Measurements from ENCODE around the gene MYPN.

MYPN gene

GRCh38 chr10:68088740-68089139 lies 20.5 kb upstream of the MYPN start:
- peak; percentile 92 for DNase-seq (ENCODE audit: low read depth)
- no peak overlapping the region for H3K4me3 ChIP-seq (ENCODE audit: control insufficient read depth, low read depth, low read length)
- TF ChIP-seq CTCF (conservative IDR thresholded peaks at IDR 0.05; ENCODE audit: control insufficient read depth, insufficient read depth, low read depth, low read length) = no peak

- TF ChIP-seq CTCF (conservative IDR thresholded peaks at IDR 0.05; ENCODE audit: control insufficient read depth, insufficient read depth, low read depth, low read length) = no peak
- no peak overlapping the region for H3K4me3 ChIP-seq (ENCODE audit: control insufficient read depth, low read depth, low read length)
- no peak for DNase-seq (ENCODE audit: low read depth)
These were observed 18.7 kb upstream of the MYPN start for GRCh38 chr10:68090586-68090985.

- no peak for DNase-seq (ENCODE audit: low read depth)
- no peak for TF ChIP-seq CTCF (conservative IDR thresholded peaks at IDR 0.05; ENCODE audit: control insufficient read depth, insufficient read depth, low read depth, low read length)
- no peak overlapping the region for H3K4me3 ChIP-seq (ENCODE audit: control insufficient read depth, low read depth, low read length)
These were observed 16.8 kb upstream of the MYPN start for GRCh38 chr10:68092512-68092911.

- no peak for TF ChIP-seq CTCF (conservative IDR thresholded peaks at IDR 0.05; ENCODE audit: control insufficient read depth, insufficient read depth, low read depth, low read length)
- peak; percentile 80 for DNase-seq (ENCODE audit: low read depth)
- H3K4me3 ChIP-seq (ENCODE audit: control insufficient read depth, low read depth, low read length) = no peak overlapping the region
These were observed 14.1 kb upstream of the MYPN start for GRCh38 chr10:68095153-68095552.

- no peak overlapping the region for H3K4me3 ChIP-seq (ENCODE audit: control insufficient read depth, low read depth, low read length)
- peak; percentile 98 for DNase-seq (ENCODE audit: low read depth)
- no peak for TF ChIP-seq CTCF (conservative IDR thresholded peaks at IDR 0.05; ENCODE audit: control insufficient read depth, insufficient read depth, low read depth, low read length)
These were observed 12.3 kb upstream of the MYPN start for GRCh38 chr10:68096913-68097516.

GRCh38 chr10:68099736-68100135 lies 9.6 kb upstream of the MYPN start:
- TF ChIP-seq CTCF (conservative IDR thresholded peaks at IDR 0.05; ENCODE audit: control insufficient read depth, insufficient read depth, low read depth, low read length) = no peak
- no peak overlapping the region for H3K4me3 ChIP-seq (ENCODE audit: control insufficient read depth, low read depth, low read length)
- DNase-seq (ENCODE audit: low read depth) = peak; percentile 85

- no peak for TF ChIP-seq CTCF (conservative IDR thresholded peaks at IDR 0.05; ENCODE audit: control insufficient read depth, insufficient read depth, low read depth, low read length)
- no peak overlapping the region for H3K4me3 ChIP-seq (ENCODE audit: control insufficient read depth, low read depth, low read length)
- DNase-seq (ENCODE audit: low read depth) = no peak
These were observed 8.2 kb upstream of the MYPN start for GRCh38 chr10:68101066-68101465.
